Colonic mucosa (tissue), 4 donors: Measurements from ENCODE around the gene BBOF1. TPM values are rescaled to one million over a fixed set of nuclear protein-coding genes. Genes with fewer than 3 reads are reported as not detected.
A peak's percentile ranks its signal among the peaks of the same experiment; 100 is the strongest.
"Not testable (repeated sequence)": the region's sequence is repeated elsewhere in the genome, so short reads cannot be mapped to it uniquely, and the experiment has no call there.

Experiments
- DNase-seq: peaks from one replicate; pipeline ENCODE4 v3.0.0-alpha.2; 2020
- H3K27ac ChIP-seq: fragments of 200-600 bp; one replicate; pipeline ENCODE4 v1.8.0; 2021
- H3K27me3 ChIP-seq: fragments of 200-600 bp; one replicate; pipeline ENCODE4 v1.8.0; 2021
- H3K36me3 ChIP-seq: fragments of 200-600 bp; one replicate; pipeline ENCODE4 v1.8.0; 2021
- H3K4me1 ChIP-seq: fragments of 200-600 bp; one replicate; pipeline ENCODE4 v1.8.0; 2021; ENCODE audit warnings: mild to moderate bottlenecking
- H3K4me3 ChIP-seq: fragments of 200-600 bp; one replicate; pipeline ENCODE4 v1.8.0; 2021
- H3K9ac ChIP-seq, 2 donors: one replicate each; pipeline ENCODE4 v1.7.0; 2013; ENCODE audit warnings: control low read depth in 2 of 2, low read depth in 2 of 2, low read length in 2 of 2
- H3K9me3 ChIP-seq: fragments of 200-600 bp; one replicate; pipeline ENCODE4 v1.8.0; 2021
- CTCF ChIP-seq: fragments of 200-600 bp; IDR thresholded peaks from one replicate; pipeline ENCODE4 v1.8.0; 2022; ENCODE audit warnings: antibody characterized with exemption, mild to moderate bottlenecking
- intact Hi-C: fragments of 100-400 bp; cut with DNase I; formaldehyde crosslinking; loops from one replicate; pipeline ENCODE4 v1.14.1; 2022
- total RNA-seq, 2 donors: library from RNA; stranded (reverse); fragmentation: NEBNext Ultra II Directional in 1 of 2; extraction: Animal tissue kit (Norgen Biotek cat#: 25700) in 1 of 2; gene quantifications; one replicate each; pipeline ENCODE4 v1.2.1, GENCODE V29; 2021
- donor health status: healthy.
- donor health status: DM: no; HTN: no; CAD: no.
- donor health status: DM: no; HTN: no; CAD: no.

BBOF1 gene
- total RNA-seq, 2 donors from 2014 or later = 1.4 to 2.8 TPM

GRCh38 chr14:73998726-73999125, 20.4 kb upstream of the BBOF1 start:
- H3K9ac ChIP-seq = peak overlapping the region in 1 of 2 donors; percentile 89
- H3K4me3 ChIP-seq = no peak overlapping the region
- no peak for TF ChIP-seq CTCF
- peak overlapping the region; percentile 89 for H3K27ac ChIP-seq
- no peaks in the 10 kb centered on the region for H3K27me3 ChIP-seq
- peaks cover 3% of the 10 kb centered on the region for H3K4me1 ChIP-seq
- DNase-seq = no peak
- H3K36me3 ChIP-seq = no peaks in the 10 kb centered on the region
- intact Hi-C loops = no loop called here
- H3K9me3 ChIP-seq = no peaks in the 10 kb centered on the region

- intact Hi-C loops, H3K27me3 ChIP-seq, H3K27ac ChIP-seq, H3K9me3 ChIP-seq, H3K9ac ChIP-seq, H3K4me3 ChIP-seq, H3K36me3 ChIP-seq, DNase-seq, H3K4me1 ChIP-seq: not testable (repeated sequence)
These were observed 13.5 kb upstream of the BBOF1 start for GRCh38 chr14:74005664-74006063.

- no peak for TF ChIP-seq CTCF
- H3K4me3 ChIP-seq = no peak overlapping the region
- H3K27ac ChIP-seq = no peak overlapping the region
- intact Hi-C loops = no loop called here
- H3K9me3 ChIP-seq = no peaks in the 10 kb centered on the region
- DNase-seq = no peak
- H3K9ac ChIP-seq = peak overlapping the region in 1 of 2 donors; percentile 34
- no peaks in the 10 kb centered on the region for H3K4me1 ChIP-seq
- H3K36me3 ChIP-seq = no peaks in the 10 kb centered on the region
- no peaks in the 10 kb centered on the region for H3K27me3 ChIP-seq
These were observed 10.2 kb upstream of the BBOF1 start for GRCh38 chr14:74008843-74009499.

DNA sequence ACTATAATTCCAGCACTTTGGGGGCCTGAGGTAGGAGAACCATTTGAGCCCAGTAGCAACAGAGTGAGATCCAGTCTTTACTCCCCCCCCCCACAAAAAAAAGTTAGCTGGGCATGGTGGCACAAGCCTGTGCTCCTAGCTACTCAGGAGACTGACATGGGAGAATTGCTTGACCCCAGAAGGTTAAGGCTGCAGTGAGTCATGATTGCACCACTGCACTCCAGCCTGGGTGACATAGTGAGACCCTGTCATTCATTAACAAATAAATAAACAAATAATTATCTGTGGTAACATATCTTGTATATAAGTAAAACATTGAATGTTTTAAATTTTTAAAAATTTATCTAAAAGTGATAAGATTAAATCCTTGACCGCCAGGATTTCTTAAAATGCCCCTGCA, 4.8 kb upstream of the BBOF1 start:
- no peaks in the 10 kb centered on the region for H3K27me3 ChIP-seq
- no peaks in the 10 kb centered on the region for H3K4me1 ChIP-seq
- H3K4me3 ChIP-seq = no peak overlapping the region
- intact Hi-C loops = no loop called here
- no peaks in the 10 kb centered on the region for H3K9me3 ChIP-seq
- H3K36me3 ChIP-seq = no peaks in the 10 kb centered on the region
- no peak for DNase-seq
- H3K9ac ChIP-seq = no peak overlapping the region
- H3K27ac ChIP-seq = no peak overlapping the region
- no peak for TF ChIP-seq CTCF

- H3K4me3 ChIP-seq = no peak overlapping the region
- no peaks in the 10 kb centered on the region for H3K36me3 ChIP-seq
- H3K27me3 ChIP-seq = no peaks in the 10 kb centered on the region
- no peak for DNase-seq
- no peaks in the 10 kb centered on the region for H3K4me1 ChIP-seq
- H3K27ac ChIP-seq = no peak overlapping the region
- no peak for TF ChIP-seq CTCF
- intact Hi-C loops = no loop called here
- no peak overlapping the region for H3K9ac ChIP-seq
- no peaks in the 10 kb centered on the region for H3K9me3 ChIP-seq
These were observed 4.0 kb upstream of the BBOF1 start for GRCh38 chr14:74015176-74015575.

GRCh38 chr14:74015963-74016362, 3.2 kb upstream of the BBOF1 start:
- H3K27ac ChIP-seq = no peak overlapping the region
- intact Hi-C loops = no loop called here
- no peak for TF ChIP-seq CTCF
- H3K9me3 ChIP-seq = no peaks in the 10 kb centered on the region
- H3K9ac ChIP-seq = no peak overlapping the region
- no peaks in the 10 kb centered on the region for H3K4me1 ChIP-seq
- H3K27me3 ChIP-seq = no peaks in the 10 kb centered on the region
- H3K4me3 ChIP-seq = no peak overlapping the region
- no peak for DNase-seq
- H3K36me3 ChIP-seq = no peaks in the 10 kb centered on the region
